ENCODE data around the gene ERMP1. TPM values are rescaled to one million over a fixed set of nuclear protein-coding genes. Genes with fewer than 3 reads are reported as not detected.

ERMP1 gene
- total RNA-seq, 1 donor from 2014 or later: 7.6 TPM

DNA sequence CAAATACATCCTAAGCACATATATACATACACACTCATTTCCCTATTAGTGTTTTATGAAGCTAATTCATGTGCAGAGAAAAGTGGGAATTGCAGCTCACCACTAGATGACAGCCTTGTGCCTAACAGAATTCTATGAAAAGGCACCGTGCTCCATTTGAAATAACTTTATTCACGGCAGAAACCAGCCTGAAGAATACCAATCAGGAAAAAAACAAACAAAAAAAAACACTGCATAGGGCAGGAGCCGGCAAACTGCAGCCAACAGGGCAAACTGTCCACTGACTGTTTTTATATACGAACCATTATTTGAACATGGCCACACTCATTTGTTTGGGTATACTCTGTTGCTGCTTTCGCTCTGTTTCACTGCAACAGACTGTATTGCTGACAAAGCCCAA is 33.6 kb downstream of the ERMP1 start:
- peaks cover 2% of the 10 kb centered on the region for H3K36me3 Mint-ChIP-seq (ENCODE audit: low read depth)
- no peaks in the 10 kb centered on the region for H3K9me3 Mint-ChIP-seq (ENCODE audit: low read depth)
- no peak overlapping the region for H3K27ac Mint-ChIP-seq (ENCODE audit: unreplicated experiment)
- TF ChIP-seq, protein P1, sequence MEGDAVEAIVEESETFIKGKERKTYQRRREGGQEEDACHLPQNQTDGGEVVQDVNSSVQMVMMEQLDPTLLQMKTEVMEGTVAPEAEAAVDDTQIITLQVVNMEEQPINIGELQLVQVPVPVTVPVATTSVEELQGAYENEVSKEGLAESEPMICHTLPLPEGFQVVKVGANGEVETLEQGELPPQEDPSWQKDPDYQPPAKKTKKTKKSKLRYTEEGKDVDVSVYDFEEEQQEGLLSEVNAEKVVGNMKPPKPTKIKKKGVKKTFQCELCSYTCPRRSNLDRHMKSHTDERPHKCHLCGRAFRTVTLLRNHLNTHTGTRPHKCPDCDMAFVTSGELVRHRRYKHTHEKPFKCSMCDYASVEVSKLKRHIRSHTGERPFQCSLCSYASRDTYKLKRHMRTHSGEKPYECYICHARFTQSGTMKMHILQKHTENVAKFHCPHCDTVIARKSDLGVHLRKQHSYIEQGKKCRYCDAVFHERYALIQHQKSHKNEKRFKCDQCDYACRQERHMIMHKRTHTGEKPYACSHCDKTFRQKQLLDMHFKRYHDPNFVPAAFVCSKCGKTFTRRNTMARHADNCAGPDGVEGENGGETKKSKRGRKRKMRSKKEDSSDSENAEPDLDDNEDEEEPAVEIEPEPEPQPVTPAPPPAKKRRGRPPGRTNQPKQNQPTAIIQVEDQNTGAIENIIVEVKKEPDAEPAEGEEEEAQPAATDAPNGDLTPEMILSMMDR (IDR thresholded peaks at IDR 0.05): peak; percentile 87
- DNase-seq (ENCODE audit: low spot score): no peak
- H3K27me3 Mint-ChIP-seq (ENCODE audit: low read depth): no peaks in the 10 kb centered on the region
- peaks cover 16% of the 10 kb centered on the region for H3K4me1 Mint-ChIP-seq (ENCODE audit: low read depth)
- H3K4me3 Mint-ChIP-seq (ENCODE audit: unreplicated experiment): peak overlapping the region; percentile 31

DNA sequence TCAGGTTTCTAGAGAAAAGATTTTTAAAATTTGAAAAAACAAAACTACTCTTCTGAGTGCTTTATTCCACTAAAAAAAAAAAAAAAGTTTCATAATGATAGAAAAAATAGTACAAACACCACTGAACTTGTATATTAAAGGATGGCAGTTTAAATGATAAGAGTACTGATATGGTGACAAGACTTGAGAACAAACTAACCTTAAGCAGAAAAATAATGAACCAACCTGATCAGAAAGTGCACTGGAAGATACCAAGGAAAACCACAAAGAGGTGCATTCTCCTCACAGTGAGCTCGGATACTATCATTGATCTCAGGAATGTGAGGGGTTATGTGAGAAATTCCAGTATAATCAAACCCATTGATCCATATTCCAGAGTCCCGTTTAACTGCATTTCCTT is 34.3 kb downstream of the ERMP1 start:
- TF ChIP-seq, protein P1 (IDR thresholded peaks at IDR 0.05): no peak
- Mint-ChIP-seq H3K36me3 (ENCODE audit: low read depth) (peaks cover 2% of the 10 kb centered on the region), H3K4me3 (ENCODE audit: unreplicated experiment) (no peak overlapping the region), H3K4me1 (ENCODE audit: low read depth) (peaks cover 16% of the 10 kb centered on the region), H3K27ac (ENCODE audit: unreplicated experiment) (peak overlapping the region; percentile 1), H3K27me3 (ENCODE audit: low read depth) (no peaks in the 10 kb centered on the region), H3K9me3 (ENCODE audit: low read depth) (no peaks in the 10 kb centered on the region)
- no peak for DNase-seq (ENCODE audit: low spot score)

DNA sequence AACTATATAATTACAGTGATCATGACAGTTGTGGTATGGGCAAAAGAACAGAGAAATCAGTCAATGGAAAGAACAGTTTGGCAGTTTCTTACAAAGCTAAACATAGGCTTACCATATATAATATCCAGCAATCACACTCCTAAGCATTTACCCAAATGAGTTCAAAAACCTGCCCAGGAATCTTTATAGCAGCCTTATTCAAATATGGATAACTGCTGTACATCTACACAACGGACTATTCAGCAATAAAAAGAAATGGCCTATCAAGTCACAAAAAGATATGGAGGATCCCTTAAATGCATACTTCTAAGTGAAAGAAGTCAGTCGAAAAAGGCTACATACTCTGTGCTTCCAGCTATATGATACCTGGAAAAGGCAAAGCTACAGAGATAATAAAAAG is 36.6 kb downstream of the ERMP1 start:
- H3K36me3 Mint-ChIP-seq (ENCODE audit: low read depth): peaks cover 2% of the 10 kb centered on the region
- H3K27ac Mint-ChIP-seq (ENCODE audit: unreplicated experiment): no peak overlapping the region
- H3K4me3 Mint-ChIP-seq (ENCODE audit: unreplicated experiment): no peak overlapping the region
- H3K4me1 Mint-ChIP-seq (ENCODE audit: low read depth): peaks cover 10% of the 10 kb centered on the region
- TF ChIP-seq, protein P1 (IDR thresholded peaks at IDR 0.05): no peak
- no peaks in the 10 kb centered on the region for H3K27me3 Mint-ChIP-seq (ENCODE audit: low read depth)
- no peak for DNase-seq (ENCODE audit: low spot score)
- H3K9me3 Mint-ChIP-seq (ENCODE audit: low read depth): no peaks in the 10 kb centered on the region

DNA sequence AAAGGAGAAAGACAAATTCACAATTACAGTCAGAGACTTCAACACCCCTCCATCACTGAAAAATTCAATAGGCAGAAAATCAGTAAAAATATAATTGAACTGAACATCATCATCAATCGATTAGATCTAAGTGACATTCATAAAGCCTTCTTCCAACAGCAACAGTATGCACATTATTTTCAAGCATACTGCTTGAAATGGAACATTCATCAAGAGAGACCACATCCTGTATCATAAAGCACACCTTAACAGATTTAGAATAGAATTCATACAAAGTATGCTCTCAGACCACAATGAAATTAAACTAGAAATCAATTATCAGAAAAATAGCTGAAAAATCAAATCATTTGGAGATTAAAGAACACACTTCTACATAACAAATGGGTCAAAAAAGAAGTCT is 39.1 kb downstream of the ERMP1 start:
- Mint-ChIP-seq H3K9me3 (ENCODE audit: low read depth) (no peaks in the 10 kb centered on the region), H3K27me3 (ENCODE audit: low read depth) (no peaks in the 10 kb centered on the region), H3K4me1 (ENCODE audit: low read depth) (peaks cover 7% of the 10 kb centered on the region), H3K4me3 (ENCODE audit: unreplicated experiment) (no peak overlapping the region), H3K27ac (ENCODE audit: unreplicated experiment) (no peak overlapping the region), H3K36me3 (ENCODE audit: low read depth) (peaks cover 2% of the 10 kb centered on the region)
- TF ChIP-seq, protein P1 (IDR thresholded peaks at IDR 0.05): no peak
- no peak for DNase-seq (ENCODE audit: low spot score)

DNA sequence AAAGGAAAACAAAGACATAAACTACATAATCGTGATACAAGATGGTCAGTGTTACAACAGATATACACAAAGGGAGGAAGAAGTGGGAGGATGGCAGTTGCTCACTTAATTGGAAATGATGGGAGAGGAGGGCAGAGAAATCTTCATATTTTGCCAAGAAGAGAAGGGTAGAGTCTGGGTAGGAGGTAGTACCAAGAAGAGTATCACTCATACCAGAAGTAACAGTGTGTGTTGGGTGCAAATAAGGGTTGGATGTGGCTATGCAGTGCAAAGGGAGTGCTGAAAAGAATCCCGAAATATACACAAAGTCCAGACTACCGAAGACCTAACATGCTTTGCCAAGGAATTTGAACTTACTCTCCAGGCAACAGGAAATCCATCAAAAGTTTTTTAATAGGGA is 41.0 kb downstream of the ERMP1 start:
- Mint-ChIP-seq H3K36me3 (ENCODE audit: low read depth) (peaks cover 3% of the 10 kb centered on the region), H3K4me1 (ENCODE audit: low read depth) (peaks cover 10% of the 10 kb centered on the region), H3K9me3 (ENCODE audit: low read depth) (no peaks in the 10 kb centered on the region), H3K4me3 (ENCODE audit: unreplicated experiment) (no peak overlapping the region), H3K27ac (ENCODE audit: unreplicated experiment) (no peak overlapping the region), H3K27me3 (ENCODE audit: low read depth) (no peaks in the 10 kb centered on the region)
- TF ChIP-seq, protein P1 (IDR thresholded peaks at IDR 0.05): no peak
- no peak for DNase-seq (ENCODE audit: low spot score)

Data from chondrocyte (in vitro differentiated cells).